Testis (tissue), 2 donors: ENCODE results near the gene KLHDC10.

Experiments used
- CTCF ChIP-seq, 3 experiments: fragments of 450-650 bp in 2 of 3; fragments of 200-600 bp in 1 of 3; sonication (generic) in 1 of 3; IDR thresholded peaks; one replicate each; pipeline ENCODE4 v1.5.1; 2016 to 2019; ENCODE audit warnings: antibody characterized with exemption in 3 of 3, mild to moderate bottlenecking in 2 of 3, moderate library complexity in 1 of 3
- POLR2A ChIP-seq: fragments of 450-650 bp; IDR thresholded peaks from one replicate; pipeline ENCODE4 v1.6.1; 2017; ENCODE audit warnings: antibody characterized with exemption, mild to moderate bottlenecking, moderate library complexity

GRCh38 chr7:130135208-130136205 is 65.2 kb downstream of the KLHDC10 start:
- TF ChIP-seq CTCF (IDR thresholded peaks at IDR 0.05), result no peak
- no peak for TF ChIP-seq POLR2A
